Posterior vena cava (tissue), 2 donors: ENCODE results near the gene VSX1. TPM values are rescaled to one million over a fixed set of nuclear protein-coding genes. Genes with fewer than 3 reads are reported as not detected.

Experiments
- DNase-seq: peaks from one replicate; pipeline ENCODE4 v3.0.0-alpha.2; 2020; ENCODE audit warnings: low spot score
- intact Hi-C, 2 donors: fragments of 100-400 bp; cut with DNase I; formaldehyde crosslinking; loops; one replicate each; pipeline versions ENCODE4 v1.14.1 to v1.14.2; 2022 to 2023
- total RNA-seq, 2 donors: library from RNA; stranded (reverse); fragmentation: NEBNext Ultra II Directional; extraction: Animal tissue kit (Norgen Biotek cat#: 25700); gene quantifications; one replicate each; pipeline ENCODE4 v1.2.1, GENCODE V29; 2021
- donor health status: DM: yes; HTN: yes; CAD: no.
- donor health status: DM: yes; HTN: yes; CAD: no.

The VSX1 gene
- total RNA-seq, 2 donors from 2014 or later = not detected

DNA sequence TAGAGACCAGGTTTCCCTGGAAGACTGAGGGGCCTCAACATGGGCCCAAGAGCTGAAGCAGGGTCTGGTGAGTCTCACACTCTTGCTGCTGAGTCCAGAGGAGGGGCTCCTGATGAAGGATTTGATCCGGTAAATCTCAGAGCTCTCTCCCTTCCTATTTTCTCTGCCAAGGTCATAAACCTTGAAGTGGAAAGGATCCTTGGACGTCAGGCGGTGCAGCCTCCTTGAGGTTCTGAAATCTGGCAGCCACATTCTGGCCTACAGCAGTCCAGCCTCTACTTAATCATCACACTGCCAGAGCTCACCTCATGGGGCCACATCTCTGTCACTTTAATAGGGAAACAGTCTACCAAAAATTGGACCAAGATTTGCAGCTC is 48.0 kb downstream of the VSX1 start:
- intact Hi-C loops = no loop called here
- DNase-seq = no peak

DNA sequence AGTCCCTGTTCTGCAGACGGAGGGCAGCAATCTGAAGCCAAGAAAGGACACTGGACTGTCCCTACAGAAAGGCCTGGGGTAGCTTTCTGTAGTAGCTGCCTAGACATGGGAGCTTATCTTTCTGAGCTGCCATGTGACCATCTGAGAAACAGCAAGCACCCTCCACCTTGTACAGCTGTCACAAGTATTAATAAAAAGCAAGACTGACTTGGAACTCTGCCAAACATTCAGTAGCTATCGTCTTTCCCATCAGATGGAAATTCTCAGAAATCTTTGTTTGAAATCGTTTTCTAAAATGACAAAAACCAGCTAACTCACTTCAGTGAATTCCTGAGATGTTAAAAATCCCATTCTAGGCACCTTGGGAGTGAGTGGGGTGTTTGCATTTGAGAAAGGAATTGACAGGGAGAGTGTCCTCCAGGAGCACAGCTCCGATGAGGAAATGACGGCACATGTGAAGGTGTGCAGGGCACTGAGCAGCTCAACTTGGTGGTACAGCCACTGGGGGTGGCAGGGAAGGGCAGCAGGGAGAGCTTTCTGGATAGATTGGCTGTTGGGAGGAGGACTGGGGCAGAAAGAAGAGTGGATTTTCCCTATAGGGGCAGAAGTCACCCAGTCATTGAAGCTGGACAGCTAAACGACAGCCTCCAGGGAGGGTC is 48.5 kb downstream of the VSX1 start:
- intact Hi-C loops = no loop called here
- no peak for DNase-seq

DNA sequence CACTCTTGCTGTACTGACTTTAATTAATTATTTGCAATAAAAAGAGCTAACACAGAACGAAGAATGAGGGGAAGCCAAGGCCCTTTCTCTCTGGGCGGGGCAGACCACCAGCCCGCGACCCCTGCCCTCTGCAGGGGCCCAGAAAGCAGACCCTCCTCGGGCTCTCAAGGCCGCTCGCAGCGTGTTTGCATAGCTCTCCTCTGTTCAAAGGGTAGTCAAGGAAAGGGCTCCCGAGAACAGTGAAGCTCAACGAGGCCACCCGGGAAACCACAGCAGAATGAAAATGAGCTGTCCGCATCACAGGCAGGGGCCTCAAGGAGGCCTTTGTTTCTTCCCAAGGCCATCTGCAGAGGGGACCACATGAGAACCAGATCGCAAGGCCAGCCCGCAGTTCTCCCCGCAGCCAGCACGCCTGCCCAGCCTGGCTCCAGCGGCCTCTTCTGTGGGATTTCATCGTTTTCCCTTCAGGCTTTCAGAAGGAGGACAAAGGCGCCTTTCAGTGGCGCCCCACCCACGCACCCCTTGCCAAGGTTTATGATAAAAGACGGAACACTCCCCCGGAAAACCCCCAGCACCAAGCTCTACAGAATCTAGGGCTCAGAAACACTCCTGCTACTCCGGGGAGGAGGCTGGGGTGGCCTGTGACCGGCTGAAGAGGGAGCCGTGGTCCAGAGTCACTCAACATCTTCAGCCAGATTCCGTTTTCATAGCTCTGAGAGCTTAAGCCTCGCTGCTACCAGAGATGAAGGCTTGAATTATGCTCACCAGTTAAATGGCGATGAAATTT is 49.3 kb downstream of the VSX1 start:
- no peak for DNase-seq
- intact Hi-C loops = no loop called here

DNA sequence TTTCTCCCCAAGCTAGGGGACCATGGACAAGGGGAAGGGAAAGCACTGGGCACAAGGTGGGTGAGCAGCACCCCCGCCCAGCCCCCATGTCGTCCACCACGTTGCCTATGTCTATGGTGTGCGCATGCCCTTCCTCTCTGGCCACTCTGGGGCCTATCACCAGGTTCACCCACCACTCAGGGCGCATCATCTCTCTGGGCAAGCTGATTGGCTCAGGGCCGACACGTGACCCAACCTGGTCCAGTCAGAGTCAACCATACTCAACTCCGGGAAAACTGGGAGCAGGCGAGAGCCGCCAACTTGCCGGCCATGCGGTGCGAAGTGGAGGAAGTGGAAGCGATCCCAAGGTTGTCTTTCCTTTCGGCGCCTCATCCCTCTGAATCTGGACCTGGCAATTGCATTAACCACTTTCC is 49.9 kb downstream of the VSX1 start:
- intact Hi-C loops = no loop called here
- DNase-seq = no peak

DNA sequence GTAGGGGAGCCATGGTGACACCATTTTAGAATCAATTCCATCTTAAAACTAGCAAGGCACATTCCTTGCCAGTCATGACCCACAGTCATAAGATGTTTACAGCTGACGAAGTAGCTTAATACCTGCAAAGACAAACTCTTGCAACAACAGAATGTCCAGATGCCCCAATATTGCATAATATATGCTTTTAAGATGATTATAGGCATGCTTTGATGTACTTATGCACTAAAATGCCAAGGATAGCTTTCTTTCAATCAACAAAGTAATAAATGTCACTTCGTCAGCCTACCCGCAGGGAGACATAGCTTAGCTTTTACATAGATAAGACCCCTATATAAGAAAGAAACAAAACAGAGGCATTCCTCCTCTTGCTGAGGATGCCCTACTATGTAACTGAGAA is 50.7 kb downstream of the VSX1 start:
- intact Hi-C loops = no loop called here
- no peak for DNase-seq

DNA sequence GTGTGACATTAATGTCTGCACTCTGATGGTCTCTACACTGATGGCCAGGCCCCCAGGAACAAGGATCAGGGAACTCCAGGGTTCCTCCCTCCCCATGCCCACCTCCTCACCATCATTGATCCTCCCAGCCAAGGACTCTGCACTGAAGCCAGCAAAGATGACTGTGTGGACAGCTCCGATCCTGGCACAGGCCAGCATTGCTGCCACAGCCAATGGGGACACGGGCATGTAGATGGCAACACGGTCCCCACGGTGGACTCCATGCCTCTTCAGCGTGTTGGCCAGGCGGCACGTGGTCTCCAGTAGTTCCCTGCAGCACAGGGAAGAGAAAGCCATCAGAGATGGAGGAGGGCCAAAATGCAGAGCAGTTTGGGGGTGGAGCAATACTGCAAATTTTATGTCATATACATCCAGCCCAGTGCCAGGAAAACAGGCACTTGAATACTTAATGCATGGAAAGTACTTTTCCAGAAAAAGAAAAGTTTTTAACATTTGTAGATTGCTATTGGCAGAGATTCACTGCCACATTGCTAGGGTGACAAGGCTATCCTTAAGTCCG is 51.2 kb downstream of the VSX1 start:
- intact Hi-C loops = no loop called here
- no peak for DNase-seq

DNA sequence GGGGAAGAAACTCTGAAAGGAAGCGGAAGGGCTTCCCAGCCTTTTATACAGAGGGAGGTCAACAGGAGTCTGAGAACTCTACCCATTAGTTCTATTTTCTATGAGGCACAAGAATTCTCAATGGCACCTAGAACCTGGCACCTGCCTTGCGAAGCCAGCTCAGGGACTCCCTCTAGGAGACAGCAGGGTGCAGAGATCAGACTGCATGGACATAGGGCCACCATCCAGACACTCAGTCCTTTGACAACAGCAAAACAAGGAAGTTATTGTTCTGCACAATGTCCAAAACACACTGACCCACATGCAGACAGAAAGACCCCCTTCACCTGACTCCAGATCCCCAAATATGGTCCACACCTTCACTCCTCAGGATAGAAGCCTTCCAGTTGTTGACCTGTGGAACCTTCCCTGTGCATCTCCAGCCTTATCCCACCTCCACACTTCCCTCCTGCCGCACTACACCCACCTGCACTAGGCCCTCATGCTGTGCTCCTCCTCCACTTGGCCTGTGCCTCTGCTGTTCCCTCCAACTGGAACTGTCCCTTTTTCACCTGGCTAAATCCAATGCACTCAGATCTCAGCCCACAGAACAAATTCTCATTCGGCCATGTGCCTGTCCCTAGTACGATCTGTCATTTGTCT is 51.8 kb downstream of the VSX1 start:
- no peak for DNase-seq
- intact Hi-C loops = no loop called here

DNA sequence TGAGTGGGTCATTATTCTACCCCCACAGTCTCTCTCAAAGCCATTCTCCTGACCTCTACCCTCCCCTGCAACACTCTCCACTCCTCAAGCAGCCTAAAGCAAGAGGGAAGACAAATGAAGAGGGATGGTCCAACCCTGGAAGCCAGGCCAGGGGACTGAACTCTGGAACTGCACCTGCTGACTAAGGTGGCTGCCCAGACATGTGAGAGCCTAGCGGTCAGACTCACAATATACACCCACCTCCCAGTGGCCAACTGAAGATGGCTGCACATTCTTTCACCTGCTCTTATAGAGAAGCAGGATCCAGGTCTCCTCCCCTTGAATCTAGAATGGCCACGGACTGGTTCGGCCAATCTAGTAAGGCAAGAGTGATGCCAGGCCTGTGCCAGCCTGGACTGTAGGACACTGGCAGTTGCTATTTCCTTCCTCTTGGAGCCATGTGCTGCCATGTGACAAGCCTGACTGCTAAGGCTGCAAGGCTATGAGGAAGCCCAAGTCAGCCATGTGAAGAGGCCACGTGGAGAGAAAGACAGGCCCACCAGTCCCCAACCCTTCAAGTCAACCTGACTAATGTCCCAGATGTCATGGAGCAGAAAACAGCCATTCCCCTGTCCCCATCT is 55.8 kb downstream of the VSX1 start:
- DNase-seq = peak; percentile 71
- intact Hi-C loops = no loop called here

Other genes with a start within 250 kb of the VSX1 start
- 1 to 10 TPM; 2.5 to 3.4 TPM for gene CST7, start 132.9 kb downstream of the VSX1 start, total RNA-seq
- 10 to 100 TPM; 32.7 to 45.6 TPM for gene APMAP, start 89.4 kb downstream of the VSX1 start, total RNA-seq
- gene ACSS1, start 24.0 kb downstream of the VSX1 start, total RNA-seq = 10 to 100 TPM; 11.6 to 12.2 TPM
- gene ENTPD6, start 113.6 kb upstream of the VSX1 start, total RNA-seq = 10 to 100 TPM; 48.5 to 51.0 TPM
- gene PYGB, start 165.9 kb upstream of the VSX1 start, total RNA-seq = 100 to 1,000 TPM; 132 to 155 TPM